ENCODE results near the gene ELOF1.

ELOF1 gene

GRCh38 chr19:11597202-11598102 lies 38.4 kb upstream of the ELOF1 start, which contains the start of gene ZNF627 (continued):
- no peak for TF ChIP-seq OSR2 (tag by site-specific recombination; IDR thresholded peaks at IDR 0.05)
- TF ChIP-seq ZNF660 (tag by site-specific recombination; IDR thresholded peaks at IDR 0.05): peak; percentile 77
- TF ChIP-seq ZIC2 (tag by site-specific recombination; IDR thresholded peaks at IDR 0.05): peak; percentile 41; the same call in 1 of the 2 replicates
- no peak for TF ChIP-seq ZNF571 (tag by site-specific recombination; IDR thresholded peaks at IDR 0.05)
- no peak for TF ChIP-seq SETDB1 (IDR thresholded peaks at IDR 0.05; ENCODE audit: insufficient read length, low read length)
- TF ChIP-seq ZSCAN5A (tag by site-specific recombination; IDR thresholded peaks at IDR 0.05): peak; percentile 74; the same call in 1 of the 2 replicates
- TF ChIP-seq ZFP41 (tag by site-specific recombination; IDR thresholded peaks at IDR 0.05; ENCODE audit: borderline replicate concordance): no peak
- no peak for TF ChIP-seq ZSCAN23 (tag by site-specific recombination; IDR thresholded peaks at IDR 0.05)
- TF ChIP-seq ZFP37 (tag by site-specific recombination; IDR thresholded peaks at IDR 0.05): peak; percentile 90
- peak; percentile 73 for TF ChIP-seq ZNF843 (tag by site-specific recombination; IDR thresholded peaks at IDR 0.05)
- no peak for TF ChIP-seq MEIS1 (CRISPR knock-in tag; IDR thresholded peaks at IDR 0.05; ENCODE audit: borderline replicate concordance)
- TF ChIP-seq SALL2 (tag by site-specific recombination; IDR thresholded peaks at IDR 0.05; ENCODE audit: borderline replicate concordance): no peak
- TF ChIP-seq ZNF626 (tag by site-specific recombination; IDR thresholded peaks at IDR 0.05): no peak
- TF ChIP-seq ZNF248 (tag by site-specific recombination; IDR thresholded peaks at IDR 0.05): no peak
- TF ChIP-seq ZNF202 (tag by site-specific recombination; IDR thresholded peaks at IDR 0.05; ENCODE audit: borderline replicate concordance): no peak
- peak; percentile 90 for TF ChIP-seq SP2 (tag by site-specific recombination; IDR thresholded peaks at IDR 0.05)
- peak; percentile 25; the same call in 1 of the 2 replicates for TF ChIP-seq ZNF2 (tag by site-specific recombination; IDR thresholded peaks at IDR 0.05)
- no peak for TF ChIP-seq ZNF132 (tag by site-specific recombination; IDR thresholded peaks at IDR 0.05; ENCODE audit: borderline replicate concordance)
- TF ChIP-seq ZNF398 (tag by site-specific recombination; IDR thresholded peaks at IDR 0.05): peak; percentile 26; the same call in 1 of the 2 replicates
- peak; percentile 84 for TF ChIP-seq BCL11B (tag by site-specific recombination; IDR thresholded peaks at IDR 0.05; ENCODE audit: low read depth)
- TF ChIP-seq ZBTB8A (tag by site-specific recombination; IDR thresholded peaks at IDR 0.05): peak; percentile 53; the same call in 1 of the 2 replicates
- peak; percentile 78; the same call in 1 of the 2 replicates for TF ChIP-seq ZBTB7A (tag by site-specific recombination; IDR thresholded peaks at IDR 0.05; ENCODE audit: low read depth)
- peak; percentile 91 for TF ChIP-seq ZNF335 (tag by site-specific recombination; conservative IDR thresholded peaks at IDR 0.05)
- TF ChIP-seq ZNF629 (tag by site-specific recombination; IDR thresholded peaks at IDR 0.05): peak; percentile 93

GRCh38 chr19:11596156-11596555 lies 37.1 kb upstream of the ELOF1 start:
- ChIA-PET CTCF (interaction anchor here (0.6 to 0.8 kb wide), 2 partner anchors 36 to 297 kb away, joined by 3 read pairs; no protein-coding TSS in a partner anchor), POLR2A (interaction anchor here (0.6 kb wide), 1 partner anchor 439 kb away, joined by 4 read pairs; no protein-coding TSS in a partner anchor)
- H3K9me3 ChIP-seq (ENCODE audit: control insufficient read depth, insufficient read depth, low read depth, low read length): no peaks in the 10 kb centered on the region
- H3K27ac ChIP-seq (ENCODE audit: extremely low read depth, low read depth, low read length): no peak overlapping the region
- no peaks in the 10 kb centered on the region for H3K4me1 ChIP-seq (ENCODE audit: control insufficient read depth, insufficient read depth, low read length)
- H3K4me3 ChIP-seq (ENCODE audit: low read depth, low read length): no peak overlapping the region
- TF ChIP-seq ZNF777 (tag by site-specific recombination; IDR thresholded peaks at IDR 0.05; ENCODE audit: borderline replicate concordance) (no peak), ZBTB1 (tag by site-specific recombination; IDR thresholded peaks at IDR 0.05) (no peak), ZBTB21 (tag by site-specific recombination; IDR thresholded peaks at IDR 0.05) (no peak), ZNF184 (tag by site-specific recombination; IDR thresholded peaks at IDR 0.05) (no peak), ZBTB17 (tag by site-specific recombination; IDR thresholded peaks at IDR 0.05) (no peak), REPIN1 (tag by site-specific recombination; IDR thresholded peaks at IDR 0.05; ENCODE audit: low read depth) (no peak)
- peaks cover 8 to 10% of the 10 kb centered on the region in 2 experiments; a peak in 2 of 3 replicates for H3K36me3 ChIP-seq (ENCODE audit: control insufficient read depth in 2 of 2, insufficient read depth in 1 of 2, low read length in 2 of 2)
